Right hindlimb (tissue), 1 donor: ENCODE results near the gene TELO2.

Source experiments
- DNase-seq: peaks from one replicate; pipeline ENCODE4 v3.0.0-alpha.2; 2018

Gene TELO2

DNA sequence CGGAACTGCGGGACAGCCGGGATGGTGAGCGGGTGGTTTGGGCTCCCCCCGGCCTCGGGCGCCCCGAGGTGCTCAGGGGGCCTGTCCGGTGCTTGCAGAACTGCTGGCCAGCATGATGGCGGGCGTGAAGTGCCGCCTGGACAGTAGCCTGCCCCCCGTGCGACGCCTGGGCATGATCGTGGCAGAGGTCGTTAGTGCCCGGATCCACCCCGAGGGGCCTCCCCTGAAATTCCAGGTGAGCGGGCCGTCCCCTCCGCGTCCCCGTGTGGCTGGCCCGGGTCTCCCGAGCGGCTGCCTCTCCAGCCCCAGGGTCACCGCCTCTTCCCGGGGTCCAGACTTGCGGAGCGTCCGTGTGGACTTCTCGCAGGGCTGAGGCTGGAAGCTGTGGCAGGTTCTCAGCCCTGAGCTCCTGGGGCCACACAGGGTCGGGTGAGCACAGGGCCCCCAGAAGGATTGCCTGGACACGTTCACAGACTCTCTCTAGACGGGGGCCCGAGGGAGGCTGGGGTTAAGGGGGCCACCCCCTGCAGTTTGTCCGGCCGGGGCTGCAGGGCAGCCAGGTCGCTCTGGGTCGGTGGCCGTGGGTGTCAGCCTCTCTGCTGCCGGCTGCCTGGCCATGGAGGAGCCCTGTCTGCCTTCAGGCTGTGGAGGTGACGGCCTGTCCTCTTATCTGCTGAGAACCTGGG lies 7.4 kb downstream of the TELO2 start:
- DNase-seq: no peak

DNA sequence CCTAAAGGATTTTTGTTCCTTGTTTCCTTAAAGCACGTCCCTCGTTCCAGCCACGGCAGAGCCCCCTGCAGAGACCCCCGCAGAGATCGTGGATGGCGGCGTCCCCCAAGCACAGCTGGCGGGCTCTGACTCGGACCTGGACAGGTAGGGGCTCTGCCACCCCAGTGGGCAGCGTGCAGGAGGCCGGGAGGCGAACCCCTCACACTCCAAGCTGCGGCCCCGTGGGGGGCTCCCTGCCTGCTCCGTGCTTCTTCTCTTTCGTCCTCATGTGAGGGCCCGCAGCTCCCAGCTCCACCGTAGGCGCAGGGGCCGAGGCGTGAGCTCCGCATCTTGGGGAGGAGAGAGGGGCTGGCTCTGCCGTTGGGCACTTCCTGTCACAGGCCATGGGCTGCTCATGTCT lies 8.5 kb downstream of the TELO2 start:
- no peak for DNase-seq

DNA sequence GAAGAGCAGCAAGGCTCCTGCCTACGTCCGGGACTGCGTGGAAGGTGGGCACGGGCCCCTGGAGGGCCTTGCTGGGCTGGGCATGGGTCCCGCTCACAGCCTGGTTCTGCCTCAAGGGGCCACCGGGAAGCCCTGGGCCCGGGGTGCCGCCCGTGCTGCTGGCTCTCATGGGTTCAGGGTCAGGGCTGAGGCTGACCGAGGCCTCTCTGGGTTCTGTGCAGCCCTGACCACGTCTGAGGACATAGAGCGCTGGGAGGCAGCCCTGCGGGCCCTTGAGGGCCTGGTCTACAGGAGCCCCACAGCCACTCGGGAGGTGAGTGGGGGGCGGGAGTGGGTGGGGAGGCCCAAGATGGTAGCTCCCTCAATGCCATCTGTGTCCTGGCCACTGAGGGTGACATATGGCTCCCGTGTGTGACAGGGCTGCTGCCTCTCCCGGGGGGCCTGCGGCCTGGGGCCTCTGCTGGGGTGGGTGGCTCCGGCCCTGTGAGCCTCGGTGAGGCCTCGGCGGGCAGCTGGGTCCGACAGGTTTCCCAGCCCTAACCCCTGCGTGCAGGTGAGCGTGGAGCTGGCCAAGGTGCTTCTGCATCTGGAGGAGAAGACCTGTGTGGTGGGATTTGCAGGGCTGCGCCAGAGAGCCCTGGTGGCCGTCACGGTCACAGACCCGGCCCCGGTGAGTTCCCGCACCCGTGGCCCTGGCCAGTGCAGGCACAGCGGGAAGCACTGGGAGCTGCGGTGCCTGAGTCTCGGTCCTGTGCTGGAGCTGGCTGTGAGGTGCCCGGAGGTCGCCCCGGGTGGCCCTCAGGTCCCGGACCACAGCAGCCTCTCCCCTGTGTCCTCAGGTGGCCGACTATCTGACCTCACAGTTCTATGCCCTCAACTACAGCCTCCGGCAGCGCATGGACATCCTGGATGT lies 9.2 kb downstream of the TELO2 start:
- no peak for DNase-seq

DNA sequence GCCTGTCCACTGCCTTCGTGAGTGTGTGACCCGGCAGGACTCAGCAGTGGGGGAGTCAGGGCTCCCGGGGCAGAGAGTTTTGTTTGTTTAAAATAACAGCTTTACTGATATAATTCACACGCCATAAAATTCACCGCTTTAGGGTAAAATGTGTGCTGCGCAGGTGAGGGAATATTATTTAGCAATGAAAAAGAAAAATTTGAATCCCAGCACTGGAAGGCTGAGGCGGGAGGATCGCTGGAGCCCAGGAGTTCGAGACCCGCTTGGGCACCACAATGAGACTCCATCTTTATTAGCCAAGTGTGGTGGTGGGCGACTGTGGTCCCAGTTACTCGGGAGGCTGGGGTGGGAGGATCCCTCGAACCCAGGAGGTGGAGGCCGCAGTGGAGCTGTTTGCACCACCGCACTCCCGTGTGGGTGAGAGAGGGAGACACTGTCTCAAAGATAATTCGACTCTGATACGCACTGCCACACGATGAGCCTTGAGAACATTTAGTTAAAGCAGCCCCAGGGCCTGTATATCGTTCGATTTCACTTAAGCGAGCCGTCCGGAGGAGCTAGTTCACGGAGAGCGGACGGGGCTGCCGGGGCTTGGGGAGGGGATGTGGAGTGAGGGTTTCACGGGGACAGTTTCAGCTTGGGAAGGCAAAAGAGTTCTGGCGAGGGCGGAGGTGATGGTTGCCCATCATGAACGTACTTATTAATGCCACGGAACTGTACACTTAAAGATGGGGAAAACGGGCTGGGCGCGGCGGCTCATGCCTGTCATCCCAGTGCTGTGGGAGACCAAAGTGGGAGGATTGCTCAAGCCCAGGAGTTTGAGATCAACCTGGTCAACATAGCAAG lies 10.2 kb downstream of the TELO2 start:
- DNase-seq: no peak

DNA sequence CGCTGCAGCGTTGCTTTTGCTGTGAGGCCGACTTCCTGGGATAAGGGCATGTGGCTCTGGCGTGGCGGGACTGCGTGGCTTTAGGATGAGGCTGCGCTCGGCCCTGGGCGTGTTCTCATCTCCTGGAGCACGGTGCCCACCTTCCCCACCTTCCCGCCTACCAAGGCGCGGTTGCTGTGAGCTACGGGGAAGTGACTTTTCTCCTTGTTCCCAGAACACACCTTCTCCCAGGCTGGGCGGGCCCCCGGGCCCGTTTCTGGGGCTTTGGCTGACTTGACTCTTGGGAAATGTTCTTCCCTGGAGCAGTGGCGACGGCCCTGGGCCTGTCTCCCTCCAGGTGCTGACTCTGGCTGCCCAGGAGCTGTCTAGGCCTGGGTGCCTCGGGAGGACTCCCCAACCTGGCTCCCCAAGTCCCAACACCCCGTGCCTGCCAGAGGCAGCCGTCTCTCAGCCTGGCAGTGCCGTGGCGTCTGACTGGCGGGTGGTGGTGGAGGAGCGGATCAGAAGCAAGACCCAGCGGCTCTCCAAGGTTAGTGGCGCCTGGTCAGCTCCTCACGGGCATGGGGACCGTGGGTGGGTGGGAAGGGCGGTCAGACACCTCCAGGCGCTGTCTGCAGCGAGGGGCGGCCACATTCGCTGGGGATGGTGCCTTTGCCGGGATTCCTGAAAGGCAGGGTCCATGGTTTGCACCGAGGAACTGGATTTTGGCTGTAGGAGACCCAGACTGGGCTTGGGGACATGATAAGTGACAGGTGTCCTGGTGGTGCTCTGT lies 12.1 kb downstream of the TELO2 start:
- DNase-seq: no peak

DNA sequence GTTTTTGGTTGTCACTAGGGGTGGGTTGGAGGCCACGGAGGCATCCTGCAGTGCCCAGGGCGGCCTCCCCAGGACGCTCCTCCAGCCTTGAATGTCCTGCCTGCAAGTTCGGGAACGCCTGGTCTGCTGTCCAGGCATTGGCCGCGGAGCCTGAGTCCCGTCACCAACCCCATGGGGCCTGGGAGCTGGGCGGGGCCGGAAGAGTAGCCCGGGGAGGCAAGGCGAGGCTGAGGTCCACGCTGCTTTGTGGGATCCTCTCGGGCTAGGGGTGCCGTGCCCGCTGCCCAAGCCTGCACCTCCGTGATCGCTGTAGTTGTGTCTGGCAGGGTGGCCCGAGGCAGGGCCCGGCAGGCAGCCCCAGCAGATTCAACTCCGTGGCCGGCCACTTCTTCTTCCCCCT lies 12.8 kb downstream of the TELO2 start:
- no peak for DNase-seq

DNA sequence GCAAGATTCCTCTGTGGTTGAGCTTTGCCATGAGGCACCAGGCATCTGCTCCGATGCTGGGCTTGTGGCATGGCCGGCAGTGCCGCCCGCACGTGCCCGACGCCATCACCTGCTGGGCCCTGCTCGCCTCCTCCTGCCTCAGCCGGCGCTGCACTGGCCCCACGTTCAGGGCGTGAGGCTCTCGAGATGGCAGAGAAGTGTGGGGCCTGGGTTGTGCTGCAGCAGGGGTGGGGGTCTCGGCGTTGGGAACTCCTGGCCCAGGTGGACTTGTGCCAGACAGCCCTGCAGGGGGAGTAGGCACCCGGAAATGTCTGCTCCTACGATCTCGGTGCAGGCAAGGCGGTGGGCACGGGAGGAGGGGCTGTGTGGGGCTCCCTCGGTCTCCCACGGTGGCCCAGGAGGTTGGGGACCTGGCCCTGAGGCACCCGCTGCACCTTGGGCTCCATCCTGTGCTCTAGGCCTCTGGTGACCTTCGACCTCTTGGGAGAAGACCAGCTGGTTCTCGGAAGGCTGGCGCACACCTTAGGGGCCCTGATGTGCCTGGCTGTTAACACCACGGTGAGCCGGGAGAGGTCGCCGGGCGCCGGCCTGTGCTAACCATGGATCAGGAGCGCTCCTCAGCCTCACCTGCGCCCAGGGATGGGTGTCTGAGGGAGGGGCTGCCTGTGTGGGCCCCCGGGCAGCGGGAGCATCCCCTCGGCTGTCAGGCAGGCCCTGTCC lies 13.5 kb downstream of the TELO2 start:
- no peak for DNase-seq

DNA sequence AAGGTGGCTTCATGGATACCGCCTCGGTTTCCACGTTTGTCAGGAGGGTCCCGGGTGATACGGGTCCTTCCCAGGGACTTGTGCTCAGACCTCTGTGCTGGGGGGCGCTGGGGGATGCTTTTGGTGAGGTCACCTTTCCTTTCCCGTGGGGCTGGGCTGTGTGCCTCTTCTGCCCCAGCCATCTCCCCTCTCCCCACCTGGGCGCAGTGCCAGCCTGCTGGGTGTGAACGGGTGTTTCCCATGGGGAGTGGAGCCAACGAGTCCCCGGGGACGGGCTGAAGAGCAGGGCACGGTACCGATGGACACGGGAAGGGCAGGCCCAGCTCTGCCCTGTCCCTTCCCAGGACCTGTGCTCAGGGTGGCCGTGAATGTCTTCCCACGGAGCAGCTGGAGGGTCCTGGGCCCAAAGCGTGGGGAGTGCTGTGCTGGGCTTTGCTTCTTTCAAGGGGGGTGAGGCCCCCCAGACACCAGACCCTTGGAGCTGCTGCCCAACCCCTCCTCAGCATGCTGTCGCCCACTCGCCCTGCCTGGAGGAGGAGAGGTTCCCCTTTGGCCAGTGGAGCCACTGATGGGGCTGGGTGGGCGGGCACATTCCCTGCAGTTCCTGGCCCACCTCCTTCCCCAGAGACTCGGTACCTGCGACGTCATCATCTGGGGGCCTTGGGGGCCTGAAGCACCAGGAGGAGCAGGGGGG lies 15.5 kb downstream of the TELO2 start:
- no peak for DNase-seq

DNA sequence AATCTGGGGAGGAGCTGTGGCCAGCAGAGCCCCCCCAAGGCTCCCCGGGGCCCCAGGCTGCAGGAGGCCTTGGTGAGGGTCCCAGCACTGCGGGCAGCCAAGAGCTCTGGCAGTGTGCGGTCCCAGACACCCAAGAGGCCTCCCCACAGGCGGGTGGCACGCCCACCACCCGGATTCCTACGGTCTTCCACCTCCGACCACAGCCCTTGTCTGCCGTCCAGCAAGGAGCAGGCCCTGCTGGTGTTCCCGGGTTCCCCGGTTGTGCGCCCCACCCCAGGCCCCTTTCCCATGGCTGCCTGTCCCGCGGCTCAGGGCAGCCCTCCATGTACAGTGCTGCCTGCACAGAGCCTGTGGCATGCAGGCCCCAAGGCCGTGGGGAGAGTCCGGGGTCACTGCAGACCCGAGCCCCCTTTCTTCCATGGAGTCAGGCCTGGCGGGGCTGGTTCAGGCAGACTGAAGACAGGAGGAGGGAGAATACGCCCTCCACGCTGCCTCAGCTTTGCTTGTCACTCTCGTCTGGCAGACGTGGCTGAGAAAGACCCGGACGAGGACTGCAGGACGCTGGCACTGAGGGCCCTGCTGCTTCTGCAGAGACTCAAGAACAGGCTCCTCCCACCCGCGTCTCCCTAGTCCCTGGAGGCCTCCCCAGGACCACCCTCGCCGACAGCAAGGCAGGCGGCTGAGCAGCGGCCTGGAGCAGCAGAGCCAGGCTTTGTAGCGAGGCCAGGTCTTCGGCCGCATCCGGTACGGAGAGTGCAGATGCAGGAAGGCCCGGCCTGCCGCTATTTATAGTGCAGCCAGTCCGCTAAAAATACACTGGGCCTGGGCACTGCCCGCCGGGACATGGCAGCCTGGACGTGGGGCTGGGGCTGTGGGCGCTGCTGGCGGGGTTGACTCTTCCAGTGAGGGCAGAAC lies 16.4 kb downstream of the TELO2 start:
- DNase-seq: no peak

DNA sequence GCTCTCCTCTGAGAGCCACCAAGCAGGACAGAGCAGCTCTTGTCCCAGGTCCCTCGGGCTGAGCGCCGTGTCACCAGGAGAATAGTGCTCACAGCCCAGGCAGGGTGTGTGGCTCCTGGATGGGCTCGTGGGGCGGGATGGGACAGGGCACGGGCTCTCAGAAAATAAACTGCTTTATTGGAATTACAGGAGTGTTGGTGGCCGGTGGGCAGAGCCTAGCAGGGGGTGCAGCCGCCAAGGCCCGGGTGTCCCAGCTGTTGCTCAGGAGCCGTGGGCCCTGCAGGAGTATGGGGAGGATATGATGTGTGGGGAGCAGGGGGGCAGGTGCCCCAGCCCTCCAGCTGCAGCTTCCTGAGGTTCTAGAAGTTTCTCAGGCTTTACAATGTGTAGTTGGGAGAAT lies 17.1 kb downstream of the TELO2 start:
- no peak for DNase-seq

DNA sequence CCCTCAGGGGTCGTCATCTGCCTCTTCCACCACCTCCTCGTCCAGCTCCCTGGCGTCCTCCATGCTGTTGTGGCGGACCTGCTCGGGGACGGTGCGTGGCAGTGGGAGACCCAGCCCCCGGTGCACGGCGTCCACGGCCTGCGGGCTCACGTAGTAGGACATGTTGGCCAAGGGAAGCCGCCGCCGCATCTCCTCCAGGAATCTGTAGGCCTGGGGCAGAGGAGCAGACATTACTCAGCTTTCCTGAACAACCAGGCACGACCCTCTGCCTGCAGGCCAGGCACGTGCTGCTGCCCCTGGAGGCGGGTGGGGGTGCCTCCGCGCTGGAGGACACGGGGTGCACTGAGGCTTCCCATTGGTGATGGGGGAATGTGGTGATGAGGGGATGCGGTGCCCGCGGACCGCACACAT lies 17.8 kb downstream of the TELO2 start:
- DNase-seq: no peak

DNA sequence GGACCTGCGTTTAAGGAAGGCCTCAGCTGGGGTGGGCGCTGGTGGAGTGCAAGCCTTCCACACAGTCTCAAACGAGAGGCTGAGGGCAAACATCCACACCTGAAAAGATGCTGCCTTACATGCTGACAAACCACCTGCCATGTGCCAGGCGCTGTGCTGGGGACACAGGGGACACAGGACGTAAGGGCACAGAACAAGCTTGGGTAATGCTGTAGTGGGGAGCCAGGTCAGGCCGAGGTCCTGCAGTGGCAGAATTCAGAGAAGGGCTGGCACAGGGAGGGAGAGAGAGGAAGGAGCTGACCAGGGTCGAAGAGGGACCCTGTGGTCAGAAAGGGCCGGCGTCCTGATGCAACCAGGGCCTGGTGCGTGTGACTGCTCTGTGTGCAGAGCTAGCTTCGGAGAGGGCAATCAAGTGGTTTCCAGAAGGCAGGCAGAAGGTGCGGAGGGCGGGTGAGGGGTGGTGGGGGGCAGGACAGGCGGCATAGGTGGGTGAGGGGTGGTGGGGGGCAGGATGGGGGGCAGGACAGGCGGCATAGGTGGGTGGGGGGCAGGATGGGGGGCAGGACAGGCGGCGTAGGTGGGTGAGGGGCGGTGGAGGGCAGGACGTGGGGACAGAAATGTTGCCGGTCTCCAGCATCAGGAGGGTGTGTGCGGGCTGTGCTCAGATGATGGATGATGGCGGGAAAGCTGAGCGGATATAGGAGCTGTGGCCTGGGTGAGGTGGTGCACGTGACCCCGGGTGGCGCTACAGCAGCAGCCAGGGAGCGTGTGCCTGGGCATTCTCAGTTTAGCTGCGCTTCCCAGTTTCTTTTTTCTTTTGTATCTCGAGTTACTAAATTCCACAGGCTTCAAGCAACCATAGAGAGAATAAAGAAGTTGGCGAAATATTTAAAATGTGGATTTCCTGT lies 18.8 kb downstream of the TELO2 start:
- no peak for DNase-seq

DNA sequence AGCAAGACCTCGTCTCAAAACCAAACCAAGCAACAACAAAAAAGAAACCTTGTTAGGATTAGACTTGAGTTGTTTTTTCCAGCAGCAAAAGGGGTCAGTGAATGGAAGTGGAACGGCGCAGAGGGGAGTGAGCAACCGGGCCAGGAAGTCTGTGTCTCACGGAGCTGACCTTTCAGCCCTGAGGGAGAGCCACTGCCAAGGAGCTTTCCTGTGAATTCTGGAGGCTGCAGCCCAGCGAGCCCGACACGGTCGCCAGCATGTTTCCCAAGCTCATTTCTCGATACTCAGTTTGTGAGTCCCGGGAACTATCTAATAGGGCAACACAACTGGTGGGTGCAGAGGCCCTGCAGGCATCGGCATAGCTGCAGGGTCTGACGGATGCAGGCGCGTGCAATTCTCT lies 19.6 kb downstream of the TELO2 start:
- no peak for DNase-seq

DNA sequence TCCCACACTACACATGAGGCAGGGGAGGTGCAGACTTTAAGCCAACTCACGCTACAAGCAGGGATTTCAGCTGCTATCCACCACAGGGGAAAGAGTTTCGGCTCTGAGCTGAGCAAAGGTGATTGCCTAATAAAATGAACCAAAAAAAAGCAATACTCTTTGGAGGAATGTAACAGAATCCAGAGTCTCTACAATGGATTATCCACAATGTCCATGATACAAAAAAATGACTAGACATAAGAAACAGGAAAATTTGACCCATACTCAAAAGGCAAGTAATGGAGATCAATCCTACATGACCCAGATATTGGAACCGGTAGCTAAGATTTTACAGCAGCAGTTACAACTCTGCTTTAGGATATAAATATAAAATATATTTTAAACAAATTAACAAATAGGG lies 21.3 kb downstream of the TELO2 start:
- DNase-seq: no peak

DNA sequence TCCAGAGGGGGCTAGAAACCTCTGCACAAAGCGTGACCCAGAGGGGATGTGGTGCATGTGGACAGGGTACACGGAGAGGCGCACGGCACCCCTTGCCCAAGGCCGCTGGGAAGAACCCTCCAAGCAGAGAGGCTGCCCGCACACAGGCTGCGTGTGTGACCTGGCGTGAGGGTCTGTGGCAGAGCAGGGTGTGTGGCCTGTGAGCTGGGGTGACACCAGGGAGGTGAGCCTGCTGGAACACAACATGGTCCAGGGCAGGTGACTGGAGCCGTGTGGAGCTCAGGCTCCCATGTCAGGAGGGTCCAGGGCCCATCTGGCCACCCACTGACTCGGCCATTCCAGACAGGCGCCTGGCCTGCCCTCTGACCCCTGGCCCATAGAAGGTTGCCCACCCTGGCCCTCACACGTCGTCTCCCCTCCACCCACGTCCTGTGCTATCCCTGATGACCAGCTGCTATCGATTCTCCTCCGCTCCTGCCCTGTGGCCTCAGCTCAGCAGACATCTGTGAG lies 25.5 kb downstream of the TELO2 start:
- no peak for DNase-seq

DNA sequence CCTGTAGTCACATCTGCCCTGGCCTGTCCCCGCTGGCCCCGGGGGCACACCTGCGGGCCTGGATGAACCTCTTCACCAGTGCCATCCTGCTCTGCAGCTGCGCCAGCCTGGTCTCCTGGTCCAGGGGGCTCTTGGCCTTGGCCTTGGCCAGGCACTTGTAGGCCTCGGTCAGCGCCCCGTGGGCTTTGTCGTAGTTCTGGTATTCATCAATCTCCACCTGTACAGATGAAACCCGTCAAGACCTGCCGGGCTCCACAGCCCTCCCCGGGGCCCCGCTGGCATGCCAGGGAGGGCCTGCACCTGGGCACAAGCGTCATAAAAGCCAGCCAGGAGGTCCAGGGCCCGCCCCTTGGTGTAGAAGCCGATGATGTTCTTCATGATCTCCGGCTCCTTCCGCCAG lies 26.7 kb downstream of the TELO2 start:
- no peak for DNase-seq

DNA sequence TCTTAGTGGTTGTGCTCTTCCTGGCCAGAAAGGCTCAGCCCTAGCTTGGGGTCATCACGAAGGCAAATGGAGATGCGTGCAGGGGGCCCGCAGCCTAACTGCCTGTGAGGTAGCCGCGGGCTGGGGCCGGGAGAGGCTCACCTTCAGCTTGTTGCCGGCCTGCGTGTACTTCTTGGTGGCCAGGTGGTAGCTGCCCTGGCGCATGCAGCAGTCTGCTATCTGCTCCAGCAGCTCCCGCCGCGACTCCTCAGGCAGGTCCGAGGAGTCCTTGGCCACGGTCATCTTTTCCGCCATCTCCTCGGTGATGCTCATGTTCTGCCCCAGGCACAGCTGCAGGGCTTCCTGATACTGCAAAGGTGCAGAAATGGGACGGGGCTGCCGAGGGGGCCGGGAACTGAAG lies 27.3 kb downstream of the TELO2 start:
- no peak for DNase-seq

DNA sequence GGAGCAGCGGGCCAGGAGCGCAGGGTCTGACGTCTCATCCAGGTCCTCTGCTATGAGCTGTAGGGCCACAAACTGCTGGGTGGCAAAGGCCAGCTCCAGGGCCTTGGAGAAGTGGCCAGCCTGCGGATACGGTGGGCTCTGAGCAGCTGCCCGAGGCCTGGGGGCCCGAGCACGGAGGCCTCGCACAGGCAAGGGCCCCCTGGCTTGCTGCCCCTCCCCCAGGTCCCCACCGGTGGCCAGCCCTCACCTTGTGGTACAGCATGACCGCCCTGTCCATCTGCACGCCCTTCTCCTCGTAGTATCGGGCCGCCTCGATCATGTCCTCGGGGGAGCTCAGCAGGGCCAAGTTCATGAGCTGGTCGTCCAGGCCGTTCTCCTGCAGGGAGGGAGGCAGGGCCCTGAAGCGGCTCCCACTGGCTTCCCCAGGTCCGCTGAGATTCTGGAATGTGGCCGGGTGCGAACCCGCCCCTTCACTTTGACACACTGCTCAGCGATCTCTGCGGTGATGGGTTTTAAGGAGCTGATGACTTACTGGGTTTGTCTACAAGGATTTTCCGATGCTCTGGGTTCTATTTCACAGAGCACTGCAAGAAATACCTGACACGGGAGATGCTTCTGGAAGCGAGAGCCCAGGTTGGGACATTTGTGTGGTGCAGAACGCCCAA lies 30.6 kb downstream of the TELO2 start:
- no peak for DNase-seq
